Right atrium auricular region (tissue), 2 donors: ENCODE data around the gene PODNL1. TPM values are rescaled to one million over a fixed set of nuclear protein-coding genes. Genes with fewer than 3 reads are reported as not detected.

Source experiments
- DNase-seq: peaks from one replicate; pipeline ENCODE4 v3.0.0-alpha.2; 2019; ENCODE audit warnings: low spot score
- H3K27ac ChIP-seq, 2 donors: fragments of 200-600 bp; sonication (generic); 1 replicate in 1 of 2; 2 replicates in 1 of 2; pipeline ENCODE4 v1.5.1; 2016 to 2019
- H3K27me3 ChIP-seq, 2 donors: fragments of 200-600 bp; sonication (generic); one replicate each; pipeline versions ENCODE4 v1.5.1 to v1.6.0; 2017 to 2019
- H3K36me3 ChIP-seq: fragments of 200-600 bp; sonication (generic); one replicate; pipeline ENCODE4 v1.5.1; 2016
- H3K4me1 ChIP-seq, 2 donors: fragments of 200-600 bp; sonication (generic); one replicate each; pipeline versions ENCODE4 v1.5.1 to v1.6.0; 2017 to 2019
- H3K4me3 ChIP-seq, 2 donors: fragments of 200-600 bp; sonication (generic); 1 replicate in 1 of 2; 2 replicates in 1 of 2; pipeline ENCODE4 v1.5.1; 2017 to 2019; ENCODE audit warnings: mild to moderate bottlenecking in 1 of 2, moderate library complexity in 1 of 2
- H3K9me3 ChIP-seq, 2 donors: fragments of 200-600 bp; sonication (generic); one replicate each; pipeline ENCODE4 v1.5.1; 2019
- total RNA-seq, 2 donors: library from RNA; depleted of rRNA; stranded (reverse); fragments of >200 nt; gene quantifications; one replicate each; pipeline ENCODE4 v1.1.0, GENCODE V29; 2016
- TF ChIP-seq, protein P1 (sequence below), 2 donors: fragments of 200-600 bp; sonication (generic); IDR thresholded peaks; one replicate each; pipeline ENCODE4 v1.5.1; 2019; ENCODE audit warnings: antibody characterized with exemption in 2 of 2

The PODNL1 gene
- total RNA-seq, 2 donors from 2014 or later = 0.47 to 1.1 TPM

DNA sequence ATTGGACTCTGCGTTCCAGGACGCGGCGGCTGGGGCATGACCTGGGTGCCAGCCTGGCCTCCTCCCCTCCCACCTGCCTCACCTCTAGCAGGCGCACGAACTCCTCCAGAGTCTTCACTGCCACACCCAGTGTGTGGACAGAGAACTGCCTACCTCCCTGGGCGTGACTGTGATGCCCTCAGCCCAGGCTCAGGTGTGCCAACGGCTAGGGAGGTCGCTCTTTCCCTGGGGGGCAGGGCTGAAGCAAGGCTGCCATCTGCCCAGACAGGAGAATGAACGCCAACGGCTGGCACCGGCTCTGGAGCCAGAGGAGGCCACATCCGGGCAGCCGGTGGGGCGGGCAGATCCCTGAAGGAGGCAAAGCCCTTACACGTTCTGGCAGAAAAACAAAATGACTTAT is 49.9 kb downstream of the PODNL1 start:
- no peaks in the 10 kb centered on the region for H3K4me1 ChIP-seq

DNA sequence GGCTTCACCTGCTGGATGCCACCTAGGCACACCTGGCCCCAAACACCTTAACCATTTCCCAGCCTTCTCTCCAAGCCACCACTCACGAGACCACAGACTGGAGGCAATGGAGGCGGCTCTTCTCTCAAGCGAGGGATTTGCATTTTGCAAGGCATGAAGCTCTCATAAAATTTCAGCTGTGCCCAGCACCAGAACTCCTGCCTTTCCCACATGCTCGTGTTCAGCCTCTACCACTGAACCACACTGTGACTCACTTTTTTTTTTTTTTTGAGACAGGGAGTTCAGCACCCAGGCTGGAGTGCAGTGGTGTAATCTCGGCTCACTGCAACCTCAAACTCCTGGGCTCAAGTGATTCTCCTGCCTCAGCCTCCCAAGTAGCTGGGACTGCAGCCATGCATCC is 50.7 kb downstream of the PODNL1 start:
- no peak for DNase-seq
- H3K36me3 ChIP-seq = no peaks in the 10 kb centered on the region

More for the DNA sequence above, 49.9 kb downstream of the PODNL1 start:
- Histone ChIP-seq H3K27ac (no peak overlapping the region), H3K27me3 (no peaks in the 10 kb centered on the region), H3K4me3 (no peak overlapping the region), H3K36me3 (no peaks in the 10 kb centered on the region), H3K9me3 (no peaks in the 10 kb centered on the region)
- TF ChIP-seq, protein P1, sequence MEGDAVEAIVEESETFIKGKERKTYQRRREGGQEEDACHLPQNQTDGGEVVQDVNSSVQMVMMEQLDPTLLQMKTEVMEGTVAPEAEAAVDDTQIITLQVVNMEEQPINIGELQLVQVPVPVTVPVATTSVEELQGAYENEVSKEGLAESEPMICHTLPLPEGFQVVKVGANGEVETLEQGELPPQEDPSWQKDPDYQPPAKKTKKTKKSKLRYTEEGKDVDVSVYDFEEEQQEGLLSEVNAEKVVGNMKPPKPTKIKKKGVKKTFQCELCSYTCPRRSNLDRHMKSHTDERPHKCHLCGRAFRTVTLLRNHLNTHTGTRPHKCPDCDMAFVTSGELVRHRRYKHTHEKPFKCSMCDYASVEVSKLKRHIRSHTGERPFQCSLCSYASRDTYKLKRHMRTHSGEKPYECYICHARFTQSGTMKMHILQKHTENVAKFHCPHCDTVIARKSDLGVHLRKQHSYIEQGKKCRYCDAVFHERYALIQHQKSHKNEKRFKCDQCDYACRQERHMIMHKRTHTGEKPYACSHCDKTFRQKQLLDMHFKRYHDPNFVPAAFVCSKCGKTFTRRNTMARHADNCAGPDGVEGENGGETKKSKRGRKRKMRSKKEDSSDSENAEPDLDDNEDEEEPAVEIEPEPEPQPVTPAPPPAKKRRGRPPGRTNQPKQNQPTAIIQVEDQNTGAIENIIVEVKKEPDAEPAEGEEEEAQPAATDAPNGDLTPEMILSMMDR (IDR thresholded peaks at IDR 0.05) = no peak
- no peak for DNase-seq

DNA sequence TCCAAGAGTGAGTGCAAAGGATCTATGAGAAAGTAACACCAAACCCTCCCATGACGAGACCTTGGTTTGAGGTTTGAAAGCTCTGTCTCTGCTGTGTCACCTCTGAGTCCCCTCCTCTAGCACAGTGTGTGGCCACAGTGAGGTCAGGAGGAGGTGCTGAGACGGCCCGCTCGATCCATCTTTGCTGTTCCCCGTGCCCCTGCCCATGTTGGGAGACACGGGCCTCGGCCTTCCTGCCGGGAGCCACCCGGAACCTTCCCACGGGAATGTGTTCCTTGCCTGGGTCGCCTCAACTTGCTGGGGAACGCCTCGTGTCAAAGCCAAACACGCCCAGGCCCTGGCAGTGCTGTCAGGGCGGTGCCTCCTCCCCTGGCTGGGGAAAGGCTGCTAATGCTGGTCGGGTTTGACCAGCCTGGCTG is 51.2 kb downstream of the PODNL1 start:
- TF ChIP-seq, protein P1 (IDR thresholded peaks at IDR 0.05) = no peak
- no peak for DNase-seq
- Histone ChIP-seq H3K9me3 (no peaks in the 10 kb centered on the region), H3K27ac (no peak overlapping the region), H3K36me3 (no peaks in the 10 kb centered on the region), H3K27me3 (no peaks in the 10 kb centered on the region), H3K4me3 (no peak overlapping the region), H3K4me1 (no peaks in the 10 kb centered on the region)

More for the DNA sequence above, 50.7 kb downstream of the PODNL1 start:
- Histone ChIP-seq H3K4me3 (no peak overlapping the region), H3K27me3 (no peaks in the 10 kb centered on the region), H3K27ac (no peak overlapping the region), H3K9me3 (no peaks in the 10 kb centered on the region), H3K4me1 (no peaks in the 10 kb centered on the region)
- TF ChIP-seq, protein P1 (IDR thresholded peaks at IDR 0.05) = no peak

DNA sequence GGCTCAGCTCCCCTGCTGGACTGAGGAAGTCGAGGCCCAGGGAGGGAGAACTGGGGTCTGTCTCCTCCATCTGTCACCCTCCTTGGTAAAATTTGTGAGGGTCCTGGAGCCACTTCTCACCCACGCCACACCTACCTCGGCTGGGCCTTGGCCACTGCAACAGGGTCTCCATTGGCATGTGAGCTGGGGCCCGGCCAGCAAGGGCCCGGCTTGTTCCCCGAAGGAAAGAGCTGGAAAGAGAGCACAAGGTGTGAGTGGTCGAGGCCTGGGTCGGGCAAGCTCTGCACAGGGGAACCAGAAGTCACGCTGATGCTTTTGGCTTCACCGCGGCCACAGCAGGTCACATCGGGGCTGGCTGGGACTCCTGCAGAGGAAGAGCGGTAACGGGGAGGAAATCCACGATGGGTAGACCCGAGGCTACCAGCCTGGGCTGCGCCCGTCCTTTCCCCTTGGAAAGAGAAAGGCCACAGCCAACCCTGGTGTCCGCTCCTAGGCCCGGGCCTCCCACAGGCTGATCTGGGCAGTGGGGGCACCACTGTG is 52.3 kb downstream of the PODNL1 start:
- TF ChIP-seq, protein P1 (IDR thresholded peaks at IDR 0.05) = no peak
- Histone ChIP-seq H3K27me3 (no peaks in the 10 kb centered on the region), H3K27ac (no peak overlapping the region), H3K9me3 (no peaks in the 10 kb centered on the region), H3K4me3 (no peak overlapping the region), H3K4me1 (peaks cover 0 to 8% of the 10 kb centered on the region in 2 donors), H3K36me3 (no peaks in the 10 kb centered on the region)
- DNase-seq = no peak

DNA sequence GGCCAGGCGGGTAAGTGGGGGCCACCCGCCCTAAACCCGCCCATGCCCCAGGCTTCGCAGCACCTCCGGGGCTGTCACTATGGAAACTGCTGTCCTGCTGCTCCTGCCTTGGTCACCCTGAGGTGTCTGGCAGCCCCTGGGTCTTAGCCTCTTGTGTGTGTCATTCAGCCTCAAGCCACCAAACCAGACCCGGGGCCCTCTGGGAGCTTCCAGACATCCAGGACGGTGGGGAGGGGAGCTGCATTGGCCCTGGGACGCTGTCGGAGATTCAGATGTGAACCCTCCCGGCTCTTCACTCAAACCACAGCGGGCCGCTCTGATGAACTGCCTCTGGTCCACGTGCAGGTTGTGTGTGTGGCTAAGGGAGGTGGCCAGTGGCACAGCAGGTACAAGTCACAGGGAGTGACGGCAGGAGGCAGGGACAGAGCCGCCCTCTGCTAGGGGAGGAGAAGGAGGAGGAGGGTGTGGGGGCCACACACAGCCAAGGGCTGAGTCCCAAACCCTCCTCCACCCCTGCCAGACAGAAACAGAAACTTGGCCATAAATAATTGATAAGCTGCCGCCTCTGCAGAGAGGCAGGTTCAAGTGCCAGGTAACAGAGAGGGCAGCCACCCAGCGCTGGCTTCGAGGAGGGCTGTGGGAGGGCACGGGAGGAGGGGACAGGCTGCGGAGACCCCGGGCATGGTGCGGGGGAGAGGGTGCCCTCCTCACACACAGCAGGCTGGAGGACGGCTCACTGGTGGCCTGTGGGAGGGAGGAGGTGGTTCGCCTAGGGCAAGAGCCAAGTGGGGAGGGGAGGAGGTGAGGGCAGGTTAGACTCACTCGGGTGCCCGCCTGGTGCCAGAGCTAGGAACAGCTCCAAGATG is 53.3 kb downstream of the PODNL1 start:
- TF ChIP-seq, protein P1 (IDR thresholded peaks at IDR 0.05) = no peak
- Histone ChIP-seq H3K9me3 (no peaks in the 10 kb centered on the region), H3K4me1 (peaks cover 0 to 16% of the 10 kb centered on the region in 2 donors), H3K4me3 (no peak overlapping the region), H3K27me3 (no peaks in the 10 kb centered on the region), H3K27ac (no peak overlapping the region), H3K36me3 (no peaks in the 10 kb centered on the region)
- DNase-seq = no peak
